ENCODE results near the gene FZD8.
"Not testable (repeated sequence)": the region's sequence is repeated elsewhere in the genome, so short reads cannot be mapped to it uniquely, and the experiment has no call there.

DNA sequence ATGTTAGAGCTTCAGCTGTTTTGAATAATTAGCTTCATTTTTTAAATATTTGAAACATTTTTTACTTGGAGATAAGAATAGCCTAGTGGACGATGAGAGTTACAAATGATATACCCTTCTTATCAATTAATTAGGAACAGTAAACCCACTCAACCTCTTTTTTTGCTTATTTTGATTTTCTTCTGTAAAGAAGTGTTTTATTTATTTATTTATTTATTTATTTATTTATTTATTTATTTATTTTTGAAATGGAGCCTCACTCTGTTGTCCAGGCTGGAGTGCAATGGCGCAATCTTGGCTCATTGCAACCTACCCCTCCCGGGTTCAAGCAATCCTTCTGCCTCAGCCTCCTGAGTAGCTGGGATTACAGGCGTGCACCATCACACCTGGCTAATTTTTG, 43.8 kb upstream of the FZD8 start:
- TF ChIP-seq POLR2A, EP300 (IDR thresholded peaks at IDR 0.05): not testable (repeated sequence)
- TF ChIP-seq, protein P1, sequence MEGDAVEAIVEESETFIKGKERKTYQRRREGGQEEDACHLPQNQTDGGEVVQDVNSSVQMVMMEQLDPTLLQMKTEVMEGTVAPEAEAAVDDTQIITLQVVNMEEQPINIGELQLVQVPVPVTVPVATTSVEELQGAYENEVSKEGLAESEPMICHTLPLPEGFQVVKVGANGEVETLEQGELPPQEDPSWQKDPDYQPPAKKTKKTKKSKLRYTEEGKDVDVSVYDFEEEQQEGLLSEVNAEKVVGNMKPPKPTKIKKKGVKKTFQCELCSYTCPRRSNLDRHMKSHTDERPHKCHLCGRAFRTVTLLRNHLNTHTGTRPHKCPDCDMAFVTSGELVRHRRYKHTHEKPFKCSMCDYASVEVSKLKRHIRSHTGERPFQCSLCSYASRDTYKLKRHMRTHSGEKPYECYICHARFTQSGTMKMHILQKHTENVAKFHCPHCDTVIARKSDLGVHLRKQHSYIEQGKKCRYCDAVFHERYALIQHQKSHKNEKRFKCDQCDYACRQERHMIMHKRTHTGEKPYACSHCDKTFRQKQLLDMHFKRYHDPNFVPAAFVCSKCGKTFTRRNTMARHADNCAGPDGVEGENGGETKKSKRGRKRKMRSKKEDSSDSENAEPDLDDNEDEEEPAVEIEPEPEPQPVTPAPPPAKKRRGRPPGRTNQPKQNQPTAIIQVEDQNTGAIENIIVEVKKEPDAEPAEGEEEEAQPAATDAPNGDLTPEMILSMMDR (IDR thresholded peaks at IDR 0.05): not testable (repeated sequence)
